Suprapubic skin (tissue), 4 donors: ENCODE measurements around the gene CD63. TPM values are rescaled to one million over a fixed set of nuclear protein-coding genes. Genes with fewer than 3 reads are reported as not detected.

Experiments
- DNase-seq, 2 donors: peaks; one replicate each; pipeline ENCODE4 v3.0.0-alpha.2; 2019; ENCODE audit warnings: low spot score in 2 of 2
- H3K27ac ChIP-seq: fragments of 200-600 bp; sonication (generic); one replicate; pipeline ENCODE4 v1.5.1; 2019
- H3K27me3 ChIP-seq: fragments of 200-600 bp; sonication (generic); one replicate; pipeline ENCODE4 v1.5.1; 2019
- H3K36me3 ChIP-seq: fragments of 200-600 bp; sonication (generic); one replicate; pipeline ENCODE4 v1.5.1; 2019
- H3K4me1 ChIP-seq: fragments of 200-600 bp; sonication (generic); one replicate; pipeline ENCODE4 v1.5.1; 2019
- H3K4me3 ChIP-seq: fragments of 200-600 bp; sonication (generic); one replicate; pipeline ENCODE4 v1.5.1; 2019; ENCODE audit warnings: mild to moderate bottlenecking
- H3K9me3 ChIP-seq: fragments of 200-600 bp; sonication (generic); one replicate; pipeline ENCODE4 v1.5.1; 2019
- CTCF ChIP-seq, 2 donors: fragments of 200-600 bp in 1 of 2; fragments of 450-650 bp in 1 of 2; sonication (generic) in 1 of 2; IDR thresholded peaks; one replicate each; pipeline ENCODE4 v1.5.1; 2016 to 2019; ENCODE audit warnings: antibody characterized with exemption in 2 of 2, mild to moderate bottlenecking in 1 of 2, moderate library complexity in 1 of 2
- EP300 ChIP-seq: sonication (generic); formaldehyde crosslinking; IDR thresholded peaks from one replicate; pipeline ENCODE4 v1.6.1; 2017; ENCODE audit warnings: antibody characterized with exemption
- POLR2A ChIP-seq, 2 donors: fragments of 450-650 bp; IDR thresholded peaks; one replicate each; pipeline ENCODE4 v1.6.1; 2017; ENCODE audit warnings: antibody characterized with exemption in 2 of 2, mild to moderate bottlenecking in 2 of 2, moderate library complexity in 2 of 2
- POLR2AphosphoS5 ChIP-seq, 3 donors: sonication (generic); formaldehyde crosslinking; IDR thresholded peaks; one replicate each; pipeline ENCODE4 v1.6.1; 2017; ENCODE audit warnings: antibody characterized with exemption in 3 of 3
- WGBS: methylation state at CpG from one replicate; pipeline ENCODE4 v1.1.5; 2018; 5-methylcytosine and 5-hydroxymethylcytosine counted together
- total RNA-seq, 4 donors: library from RNA; depleted of rRNA; stranded (reverse); fragments of >200 nt; gene quantifications; one replicate each; pipeline ENCODE4 v1.1.0, GENCODE V29; 2016

Gene CD63
- total RNA-seq, 4 donors from 2014 or later: 176 to 303 (median 193) TPM

GRCh38 chr12:55675666-55676065 is 53.1 kb downstream of the CD63 start:
- WGBS: 87% methylated on average over 8 of the region's 8 CpGs
- no peak for TF ChIP-seq POLR2A (IDR thresholded peaks at IDR 0.05)
- no peak for TF ChIP-seq EP300
- TF ChIP-seq POLR2AphosphoS5 (IDR thresholded peaks at IDR 0.05): no peak
- no peak for TF ChIP-seq CTCF (IDR thresholded peaks at IDR 0.05)
- no peaks in the 10 kb centered on the region for H3K4me1 ChIP-seq
- peaks cover 3% of the 10 kb centered on the region for H3K27me3 ChIP-seq
- no peak overlapping the region for H3K27ac ChIP-seq
- H3K9me3 ChIP-seq: no peaks in the 10 kb centered on the region
- no peak for DNase-seq
- H3K4me3 ChIP-seq: no peak overlapping the region
- no peaks in the 10 kb centered on the region for H3K36me3 ChIP-seq

Other genes starting within 250 kb of the CD63 start
- not detected for gene OR6C68, start 236.6 kb downstream of the CD63 start, total RNA-seq
- not detected for gene OR6C4, start 179.4 kb downstream of the CD63 start, total RNA-seq
- not detected for gene OR2AP1, start 156.5 kb downstream of the CD63 start, total RNA-seq
- not detected for gene OR10P1, start 92.1 kb downstream of the CD63 start, total RNA-seq
- gene ITGA7, start 21.1 kb downstream of the CD63 start, total RNA-seq: 10 to 100 TPM in 3 of 4 donors, 1 to 10 TPM in 1; 9.5 to 20.6 (median 15.8) TPM
- gene BLOC1S1, start 13.0 kb downstream of the CD63 start, total RNA-seq: 100 to 1,000 TPM in 3 of 4 donors, 10 to 100 TPM in 1; 92.7 to 166 (median 139) TPM
- 10 to 100 TPM in 2 of 4 donors, 1 to 10 TPM in 2; 5.7 to 15.3 (median 9.5) TPM for gene RDH5, start 8.6 kb downstream of the CD63 start, total RNA-seq
- 1 to 10 TPM in 3 of 4 donors, under 1 TPM in 1; 0.68 to 3.8 (median 2.0) TPM for gene GDF11, start 14.1 kb upstream of the CD63 start, total RNA-seq
- 10 to 100 TPM; 32.0 to 45.8 (median 40.1) TPM for gene SARNP, start 88.7 kb upstream of the CD63 start, total RNA-seq
- gene ORMDL2, start 89.0 kb upstream of the CD63 start, total RNA-seq: 10 to 100 TPM in 3 of 4 donors, 1 to 10 TPM in 1; 8.6 to 22.8 (median 18.2) TPM
- 10 to 100 TPM; 29.8 to 38.2 (median 36.2) TPM for gene DNAJC14, start 100.6 kb upstream of the CD63 start, total RNA-seq
- gene MMP19, start 113.9 kb upstream of the CD63 start, total RNA-seq: 10 to 100 TPM in 1 of 4 donors, 1 to 10 TPM in 3; 4.2 to 10.5 (median 5.5) TPM
- gene PYM1, start 198.9 kb upstream of the CD63 start, total RNA-seq: 10 to 100 TPM; 32.0 to 41.8 (median 37.4) TPM
- gene DGKA, start 202.2 kb upstream of the CD63 start, total RNA-seq: 100 to 1,000 TPM; 185 to 556 (median 198) TPM
- 100 to 1,000 TPM in 1 of 4 donors, 10 to 100 TPM in 3; 54.4 to 188 (median 71.7) TPM for gene PMEL, start 237.0 kb upstream of the CD63 start, total RNA-seq
- gene CDK2, start 237.8 kb upstream of the CD63 start, total RNA-seq: 10 to 100 TPM; 18.4 to 33.2 (median 28.6) TPM
- gene RAB5B, start 245.1 kb upstream of the CD63 start, total RNA-seq: 100 to 1,000 TPM in 3 of 4 donors, 10 to 100 TPM in 1; 97.1 to 143 (median 114) TPM